Heart left ventricle (tissue), 16 donors: Measurements from ENCODE around the gene SLC22A31. TPM values are rescaled to one million over a fixed set of nuclear protein-coding genes. Genes with fewer than 3 reads are reported as not detected.

Experiments used
- ATAC-seq, 4 donors: fragments of 200-7000 bp; cut with Tn5 transposase; one replicate each; pipeline ENCODE4 v1.9.1; 2020 to 2022; ENCODE audit warnings: moderate library complexity in 4 of 4, mild to moderate bottlenecking in 3 of 4, moderate number of reproducible peaks in 1 of 4
- DNase-seq, 5 donors: peaks; one replicate each; pipeline ENCODE4 v3.0.0-alpha.2; 2020
- H3K27ac ChIP-seq, 12 donors: fragments of 200-600 bp; sonication (generic) in 4 of 12; one replicate each; pipeline versions ENCODE4 v1.5.0 to v1.8.0; 2016 to 2022; ENCODE audit warnings: mild to moderate bottlenecking in 2 of 12
- H3K27me3 ChIP-seq, 9 donors: fragments of 200-600 bp; sonication (generic) in 2 of 9; one replicate each; pipeline versions ENCODE4 v1.5.1 to v1.8.0; 2016 to 2022; ENCODE audit warnings: mild to moderate bottlenecking in 3 of 9
- H3K36me3 ChIP-seq, 9 donors: fragments of 200-600 bp; sonication (generic) in 2 of 9; one replicate each; pipeline versions ENCODE4 v1.5.0 to v1.8.0; 2018 to 2022; ENCODE audit warnings: mild to moderate bottlenecking in 2 of 9
- H3K4me1 ChIP-seq, 12 donors: fragments of 200-600 bp; sonication (generic) in 4 of 12; one replicate each; pipeline versions ENCODE4 v1.5.0 to v1.8.0; 2016 to 2022; ENCODE audit warnings: mild to moderate bottlenecking in 3 of 12
- H3K4me3 ChIP-seq, 12 donors: fragments of 200-600 bp; sonication (generic) in 4 of 12; one replicate each; pipeline versions ENCODE4 v1.5.0 to v1.8.0; 2017 to 2022; ENCODE audit warnings: mild to moderate bottlenecking in 9 of 12, moderate library complexity in 4 of 12
- H3K9me3 ChIP-seq, 12 donors: fragments of 200-600 bp; sonication (generic) in 4 of 12; one replicate each; pipeline versions ENCODE4 v1.5.0 to v1.8.0; 2016 to 2022; ENCODE audit warnings: mild to moderate bottlenecking in 1 of 12
- POLR2A ChIP-seq, 2 donors: fragments of 450-650 bp; IDR thresholded peaks; one replicate each; pipeline ENCODE4 v1.6.1; 2017; ENCODE audit warnings: antibody characterized with exemption in 2 of 2, mild to moderate bottlenecking in 2 of 2, moderate library complexity in 2 of 2
- WGBS, 4 donors: extraction: QIAGEN DNeasy Blood & Tissue Kit in 2 of 4; methylation state at CpG; one replicate each; pipeline versions ENCODE4 v1.1.5 to v1.1.7; 2013 to 2018; 5-methylcytosine and 5-hydroxymethylcytosine counted together
- intact Hi-C, 10 donors: fragments of 100-400 bp; cut with DNase I; formaldehyde crosslinking; loops; one replicate each; pipeline versions ENCODE4 v1.11.1 to v1.14.2; 2022
- polyA plus RNA-seq, 2 donors: library from polyadenylated mRNA; stranded (reverse); fragments of 200-250 nt; gene quantifications; one replicate each; pipeline ENCODE4 v1.2.3, GENCODE V29; 2013
- total RNA-seq, 9 donors: library from RNA; depleted of rRNA in 2 of 9; stranded (reverse); fragments of >200 nt in 2 of 9; fragmentation: NEBNext Ultra II Directional in 3 of 9; extraction: Animal tissue kit (Norgen Biotek cat#: 25700) in 3 of 9; gene quantifications; one replicate each; pipeline versions ENCODE4 v1.1.0 to v1.2.4, GENCODE V29; 2016 to 2023
- TF ChIP-seq, protein P1 (sequence below), 12 donors: fragments of 200-600 bp; sonication (generic) in 4 of 12; IDR thresholded peaks; one replicate each; pipeline versions ENCODE4 v1.5.0 to v1.8.0; 2018 to 2022; ENCODE audit warnings: antibody characterized with exemption in 12 of 12, mild to moderate bottlenecking in 5 of 12
- donor health status: ischemic (EF 13 %, LVEDD 7.1; RV severe dilation, severe dysfunction).
- donor health status: healthy with polysubstance abuse.
- donor health status: DM: no; HTN: yes; CAD: no.
- donor health status: DM: no; HTN: no; CAD: no.
- donor health status: ischemic (EF 25% LVEDD 6.9; RV normal size, moderate dysfunction).
- donor health status: ischemic (EF 25% LVEDD 5.7; RV mildly dilated, moderate dysfunction).
- donor health status: healthy.
- donor health status: DM: yes; HTN: yes; CAD: no.
- donor health status: ischemic (EF 35%, LVEDD 5.7; RV mildly dilated, moderate dysfunction).
- donor health status: nonischemic (EF 11% LVEDD 7.7; RV severe dilation, severe dysfunction).
- donor health status: DM: yes; HTN: yes; CAD: no.
- donor health status: PGD.
- donor health status: ischemic (EF 29% LVEDD 5.4; RV normal size, mild dysfunction).
- donor health status: nonischemic (EF 23%, LVEDD 6.1; RV moderate dilation, normal function).

Gene SLC22A31
- total and polyA plus RNA-seq, 11 donors = 0.07 TPM; not detected in 10

DNA sequence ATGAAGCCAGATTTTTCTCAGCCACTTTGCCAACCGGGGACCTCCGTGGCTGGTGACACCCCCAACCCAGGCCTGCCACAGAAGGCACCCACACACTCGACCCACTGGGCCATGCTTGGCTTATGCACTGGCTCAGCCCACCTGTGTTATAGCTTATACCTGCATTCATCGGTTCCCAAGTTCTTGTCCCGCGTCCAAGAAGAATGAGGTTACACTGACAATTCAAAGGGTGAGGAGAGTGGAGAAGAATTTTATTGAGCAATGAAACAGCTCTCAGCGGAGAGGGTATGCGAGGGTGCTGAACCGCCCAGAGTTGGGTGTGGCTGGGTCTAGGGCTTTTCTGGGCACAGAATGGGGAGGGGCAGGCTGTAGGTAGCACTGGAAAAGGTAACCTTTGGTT lies 51.0 kb downstream of the SLC22A31 start:
- DNase-seq (peak in 1 of 5 donors; percentile 4), ATAC-seq (no peak)
- intact Hi-C loops = no loop called here
- peaks cover 0 to 17% (median 4%) of the 10 kb centered on the region in 12 donors for H3K9me3 ChIP-seq
- no peak overlapping the region for H3K4me3 ChIP-seq
- no peak overlapping the region for H3K27ac ChIP-seq
- H3K27me3 ChIP-seq = no peaks in the 10 kb centered on the region
- TF ChIP-seq, protein P1, sequence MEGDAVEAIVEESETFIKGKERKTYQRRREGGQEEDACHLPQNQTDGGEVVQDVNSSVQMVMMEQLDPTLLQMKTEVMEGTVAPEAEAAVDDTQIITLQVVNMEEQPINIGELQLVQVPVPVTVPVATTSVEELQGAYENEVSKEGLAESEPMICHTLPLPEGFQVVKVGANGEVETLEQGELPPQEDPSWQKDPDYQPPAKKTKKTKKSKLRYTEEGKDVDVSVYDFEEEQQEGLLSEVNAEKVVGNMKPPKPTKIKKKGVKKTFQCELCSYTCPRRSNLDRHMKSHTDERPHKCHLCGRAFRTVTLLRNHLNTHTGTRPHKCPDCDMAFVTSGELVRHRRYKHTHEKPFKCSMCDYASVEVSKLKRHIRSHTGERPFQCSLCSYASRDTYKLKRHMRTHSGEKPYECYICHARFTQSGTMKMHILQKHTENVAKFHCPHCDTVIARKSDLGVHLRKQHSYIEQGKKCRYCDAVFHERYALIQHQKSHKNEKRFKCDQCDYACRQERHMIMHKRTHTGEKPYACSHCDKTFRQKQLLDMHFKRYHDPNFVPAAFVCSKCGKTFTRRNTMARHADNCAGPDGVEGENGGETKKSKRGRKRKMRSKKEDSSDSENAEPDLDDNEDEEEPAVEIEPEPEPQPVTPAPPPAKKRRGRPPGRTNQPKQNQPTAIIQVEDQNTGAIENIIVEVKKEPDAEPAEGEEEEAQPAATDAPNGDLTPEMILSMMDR (IDR thresholded peaks at IDR 0.05) = no peak
- no peak for TF ChIP-seq POLR2A (IDR thresholded peaks at IDR 0.05)
- peaks cover 0 to 64% (median 38%) of the 10 kb centered on the region in 9 donors for H3K36me3 ChIP-seq
- peaks cover 0 to 4% (median under 1%) of the 10 kb centered on the region in 12 donors for H3K4me1 ChIP-seq
- WGBS, 4 donors = 96 to 98% (median 97%) methylated on average over 9 of the region's 9 CpGs

DNA sequence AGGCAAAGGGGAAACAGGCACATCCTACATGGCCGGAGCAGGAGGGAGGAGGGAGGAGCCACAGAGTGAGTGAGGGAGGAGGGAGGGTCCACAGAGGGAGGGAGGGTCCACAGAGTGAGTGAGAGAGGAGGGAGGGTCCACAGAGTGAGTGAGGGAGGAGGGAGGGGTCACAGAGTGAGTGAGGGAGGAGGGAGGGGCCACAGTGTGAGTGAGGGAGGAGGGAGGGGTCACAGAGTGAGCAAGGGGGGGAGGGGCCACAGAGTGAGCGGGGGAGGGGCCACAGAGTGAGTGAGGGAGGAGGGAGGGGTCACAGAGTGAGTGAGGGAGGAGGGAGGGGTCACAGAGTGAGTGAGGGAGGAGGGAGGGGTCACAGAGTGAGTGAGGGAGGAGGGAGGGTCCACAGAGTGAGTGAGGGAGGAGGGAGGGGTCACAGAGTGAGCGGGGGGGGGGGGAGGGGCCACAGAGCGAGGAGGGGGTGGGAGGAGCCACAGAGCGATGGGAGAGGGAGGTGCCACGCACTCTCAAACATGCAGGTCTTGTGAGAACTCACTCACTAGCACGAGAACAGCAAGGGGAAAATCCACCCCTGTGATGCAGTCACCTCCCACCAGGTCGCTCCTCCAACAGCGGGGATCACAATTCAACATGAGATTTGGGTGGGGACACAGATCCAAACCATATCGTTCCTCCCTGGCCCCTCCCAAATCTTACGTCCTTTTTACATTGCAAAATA lies 53.1 kb downstream of the SLC22A31 start:
- 83 to 91% (median 87%) methylated on average over 9 to 11 of the region's 11 CpGs for WGBS, 4 donors
- Histone ChIP-seq H3K9me3 (peaks cover 0 to 17% (median 4%) of the 10 kb centered on the region in 12 donors), H3K27me3 (no peaks in the 10 kb centered on the region), H3K36me3 (peaks cover 0 to 70% (median 42%) of the 10 kb centered on the region in 9 donors), H3K4me1 (no peaks in the 10 kb centered on the region), H3K27ac (no peak overlapping the region), H3K4me3 (no peak overlapping the region)
- no peak for TF ChIP-seq POLR2A (IDR thresholded peaks at IDR 0.05)
- TF ChIP-seq, protein P1 (IDR thresholded peaks at IDR 0.05) = no peak
- intact Hi-C loops = no loop called here
- no peak for ATAC-seq
- peak in 2 of 5 donors; percentile 10 to 21 for DNase-seq

DNA sequence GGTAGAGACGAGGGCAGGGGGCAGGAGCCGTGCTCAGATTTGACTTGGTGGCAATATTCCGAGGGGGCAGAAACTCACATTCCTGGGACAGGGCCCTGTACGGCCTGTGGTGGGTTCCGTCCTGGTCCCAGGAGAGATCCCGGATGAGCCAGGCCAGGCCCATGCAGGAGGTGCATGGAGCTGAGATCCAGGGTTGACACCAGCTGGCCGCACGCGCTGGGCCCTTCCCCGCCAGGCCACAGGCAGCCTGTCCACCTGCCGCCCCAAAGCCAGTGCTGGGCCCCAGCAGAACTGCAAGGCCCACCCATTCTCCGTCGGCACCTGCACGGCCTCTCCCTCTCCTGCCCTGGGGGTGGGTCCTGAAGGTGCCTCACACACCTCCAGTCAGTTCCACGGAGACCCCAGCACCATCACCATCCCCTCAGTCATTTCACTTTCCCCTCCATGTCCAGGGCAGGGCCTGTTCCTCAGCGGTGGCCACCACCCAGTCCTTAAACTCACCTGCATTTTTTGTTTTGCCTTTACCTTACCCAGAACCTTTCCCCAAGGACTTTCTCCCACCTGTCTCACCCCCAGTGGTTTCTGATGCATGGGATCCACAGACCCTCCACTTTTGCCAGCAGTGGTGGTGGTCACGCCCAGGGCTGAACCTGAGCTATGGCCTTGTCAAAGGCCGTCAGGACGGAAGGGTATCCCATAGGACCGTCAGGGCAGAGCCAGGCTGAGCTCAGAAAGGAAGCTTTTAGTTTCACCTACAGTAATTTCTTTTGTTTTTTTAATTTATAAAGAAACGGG lies 53.9 kb downstream of the SLC22A31 start:
- DNase-seq (peak in 2 of 5 donors; percentile 12 to 58), ATAC-seq (no peak)
- peaks cover 0 to 17% (median 4%) of the 10 kb centered on the region in 12 donors for H3K9me3 ChIP-seq
- no peak overlapping the region for H3K4me3 ChIP-seq
- peaks cover 0 to 71% (median 39%) of the 10 kb centered on the region in 9 donors for H3K36me3 ChIP-seq
- no peaks in the 10 kb centered on the region for H3K27me3 ChIP-seq
- intact Hi-C loops = no loop called here
- H3K27ac ChIP-seq = no peak overlapping the region
- WGBS, 4 donors = 94 to 98% (median 96%) methylated on average over 15 to 21 of the region's 21 CpGs
- TF ChIP-seq, protein P1 (IDR thresholded peaks at IDR 0.05) = no peak
- TF ChIP-seq POLR2A (IDR thresholded peaks at IDR 0.05) = no peak
- H3K4me1 ChIP-seq = no peaks in the 10 kb centered on the region

Other genes with a start within 250 kb of the SLC22A31 start
- 10 to 100 TPM in 2 of 9 donors, 1 to 10 TPM in 7; 5.0 to 12.0 (median 5.8) TPM for gene CBFA2T3, start 223.3 kb downstream of the SLC22A31 start, total RNA-seq
- gene CBFA2T3, start 223.3 kb downstream of the SLC22A31 start, polyA plus RNA-seq = 10 to 100 TPM in 1 of 2 donors, 1 to 10 TPM in 1; 5.5 to 11.1 TPM
- 10 to 100 TPM; 10.3 to 26.3 (median 19.3) TPM for gene ACSF3, start 106.7 kb downstream of the SLC22A31 start, total RNA-seq
- gene ACSF3, start 106.7 kb downstream of the SLC22A31 start, polyA plus RNA-seq = 10 to 100 TPM; 12.2 to 22.9 TPM
- under 1 TPM in 2 of 9 donors, not detected in 7; 0.16 to 0.32 TPM for gene CDH15, start 28.8 kb downstream of the SLC22A31 start, total RNA-seq
- gene CDH15, start 28.8 kb downstream of the SLC22A31 start, polyA plus RNA-seq = under 1 TPM in 1 of 2 donors, not detected in 1; 0.18 TPM
- gene ZNF778, start 17.2 kb upstream of the SLC22A31 start, total RNA-seq = 10 to 100 TPM in 4 of 9 donors, 1 to 10 TPM in 5; 6.9 to 14.6 (median 9.9) TPM
- 1 to 10 TPM; 1.6 to 5.4 TPM for gene ZNF778, start 17.2 kb upstream of the SLC22A31 start, polyA plus RNA-seq